Measurements from ENCODE around the gene PLEKHA7.

DNA sequence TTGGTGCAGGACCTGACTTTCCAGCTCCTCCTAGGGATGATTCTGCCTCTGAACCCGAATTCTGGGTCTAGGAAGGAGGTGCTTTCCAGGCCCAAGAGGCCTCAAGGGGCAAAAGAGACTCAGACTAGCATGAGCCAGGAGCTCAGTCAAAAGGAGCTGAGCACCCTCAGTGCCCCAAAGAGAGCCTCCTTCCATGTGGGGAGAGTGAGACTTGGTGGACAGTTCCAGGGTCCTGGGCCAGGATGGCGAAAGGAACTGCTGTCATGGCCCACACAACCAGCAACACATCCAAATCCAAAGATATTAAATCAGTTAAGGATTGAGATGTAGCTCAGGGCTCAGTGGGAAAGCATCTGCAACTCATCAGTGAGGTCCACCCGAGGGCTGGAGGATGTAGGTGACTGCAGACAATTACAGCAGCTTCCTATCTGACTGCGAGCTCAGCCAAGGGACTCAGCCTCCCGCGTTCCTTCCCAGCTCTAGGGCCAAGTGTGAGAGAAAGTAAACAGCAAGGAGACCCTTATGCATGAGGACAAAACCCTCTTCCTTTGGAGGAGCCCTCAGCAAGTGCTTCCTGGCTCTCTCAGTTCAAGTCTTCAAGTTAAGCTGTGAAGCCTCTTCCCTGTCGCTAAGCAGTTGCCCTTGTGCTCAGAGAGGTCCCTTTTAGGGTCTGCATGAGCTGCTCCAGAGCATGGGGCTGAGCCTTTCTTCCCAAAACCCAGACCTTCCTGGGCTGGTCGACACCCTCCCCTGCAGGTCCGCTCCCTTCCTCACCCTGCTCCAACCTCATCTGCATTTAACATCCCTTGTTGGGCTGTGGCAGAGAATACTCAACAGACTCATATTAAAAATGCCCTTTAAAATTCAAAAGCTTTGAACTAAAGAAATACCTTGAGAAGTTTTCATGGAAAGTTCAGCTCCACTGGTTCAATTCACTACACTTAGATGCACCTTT lies 240.0 kb downstream of the PLEKHA7 start:
- TF ChIP-seq POLR2AphosphoS5 (IDR thresholded peaks at IDR 0.05; ENCODE audit: low read depth, low read length) (no peak), POLR2A (IDR thresholded peaks at IDR 0.05; ENCODE audit: low read depth, low read length) (no peak), TAF1 (IDR thresholded peaks at IDR 0.05; ENCODE audit: low read depth, low read length) (no peak), PAX5 (IDR thresholded peaks at IDR 0.05; ENCODE audit: insufficient read depth, low read length, severe bottlenecking) (no peak), POU2F2 (IDR thresholded peaks at IDR 0.05; ENCODE audit: low read depth, low read length) (no peak)

Measured in GM12891 (cell line).